Left lobe of liver (tissue), 2 donors: ENCODE data around the gene TESK1. TPM values are rescaled to one million over a fixed set of nuclear protein-coding genes. Genes with fewer than 3 reads are reported as not detected.

Experiments used
- ATAC-seq: fragments of 200-7000 bp; cut with Tn5 transposase; one replicate; pipeline ENCODE4 v1.9.1; 2020; ENCODE audit warnings: mild to moderate bottlenecking, moderate library complexity
- DNase-seq: peaks from one replicate; pipeline ENCODE4 v3.0.0-alpha.2; 2020; ENCODE audit warnings: low spot score
- total RNA-seq: library from RNA; stranded (reverse); gene quantifications from one replicate; pipeline ENCODE4 v1.2.1, GENCODE V29; 2021
- donor health status: DM: no; HTN: no; CAD: no; lungs with moderate emphysema.
- donor health status: DM: no; HTN: yes; CAD: no.

Gene TESK1
- total RNA-seq: 15.6 TPM

DNA sequence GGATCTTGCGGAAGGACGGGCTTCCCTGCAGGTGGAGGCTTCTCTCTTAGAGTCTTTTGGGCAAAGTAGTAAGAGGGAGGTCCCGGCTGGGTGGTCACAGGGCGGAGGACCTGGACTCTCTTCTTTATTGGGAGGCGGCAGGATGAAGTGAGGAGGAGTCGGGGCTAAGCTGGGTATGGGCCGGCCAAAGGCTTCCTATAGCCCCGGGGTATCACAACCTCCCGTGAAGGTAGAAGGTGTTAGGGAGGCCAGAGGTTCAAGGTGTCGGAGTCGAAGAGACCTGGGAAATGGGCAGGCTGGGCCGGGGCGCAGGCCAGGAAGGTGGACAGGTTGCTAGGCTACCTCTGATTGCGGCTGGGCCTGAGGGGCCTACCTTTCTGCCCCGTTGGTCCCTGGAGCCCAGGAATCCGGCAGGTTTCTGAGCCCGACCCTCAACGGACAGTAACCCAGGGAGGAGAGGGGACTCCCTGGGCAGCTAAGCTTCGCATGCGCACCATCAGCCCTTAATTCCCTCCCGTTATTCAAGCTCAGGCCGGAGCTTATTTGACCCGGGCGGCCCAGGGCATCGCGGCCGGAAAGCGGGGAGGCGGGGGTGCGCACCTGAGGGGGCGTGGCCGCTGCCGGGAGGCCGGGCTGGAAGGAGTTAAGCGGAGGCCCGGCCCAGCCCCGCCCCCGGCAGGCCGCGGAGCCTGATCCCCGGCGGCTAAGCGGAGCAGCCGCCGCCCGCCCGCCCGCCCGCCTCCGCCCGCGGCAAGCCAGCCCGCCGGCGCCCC is at the start of gene TESK1:
Gene TESK1 (plus strand): TSS at position 685 of the 773 bp plus-strand sequence. CDS start 358 bp downstream, outside the sequence.
- ATAC-seq (peak; percentile 73), DNase-seq (peak; percentile 85)

DNA sequence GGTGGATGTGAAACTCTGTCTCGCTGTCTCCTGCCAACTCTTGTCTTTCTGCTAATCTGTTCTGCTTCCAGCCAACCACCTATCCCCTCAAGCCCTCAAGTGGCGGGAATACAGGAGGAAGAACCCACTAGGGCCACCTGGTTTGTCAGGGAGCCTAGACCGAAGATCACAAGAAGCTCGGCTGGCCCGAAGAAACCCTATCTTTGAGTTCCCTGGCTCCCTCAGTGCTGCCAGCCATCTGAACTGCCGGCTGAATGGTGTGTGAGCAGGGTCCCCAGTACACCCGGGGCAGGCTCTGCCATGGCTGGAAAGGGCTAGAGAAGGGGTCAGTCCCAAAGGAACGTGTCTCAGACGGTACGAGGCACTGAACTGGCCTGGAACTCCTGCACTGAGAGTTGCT is 49.2 kb upstream of the TESK1 start:
- ATAC-seq (no peak), DNase-seq (no peak)

- ATAC-seq: no peak
- no peak for DNase-seq
These were observed 48.3 kb upstream of the TESK1 start for GRCh38 chr9:35556776-35557175.

- no peak for ATAC-seq
- no peak for DNase-seq
These were observed 47.7 kb upstream of the TESK1 start for GRCh38 chr9:35557320-35557719.

DNA sequence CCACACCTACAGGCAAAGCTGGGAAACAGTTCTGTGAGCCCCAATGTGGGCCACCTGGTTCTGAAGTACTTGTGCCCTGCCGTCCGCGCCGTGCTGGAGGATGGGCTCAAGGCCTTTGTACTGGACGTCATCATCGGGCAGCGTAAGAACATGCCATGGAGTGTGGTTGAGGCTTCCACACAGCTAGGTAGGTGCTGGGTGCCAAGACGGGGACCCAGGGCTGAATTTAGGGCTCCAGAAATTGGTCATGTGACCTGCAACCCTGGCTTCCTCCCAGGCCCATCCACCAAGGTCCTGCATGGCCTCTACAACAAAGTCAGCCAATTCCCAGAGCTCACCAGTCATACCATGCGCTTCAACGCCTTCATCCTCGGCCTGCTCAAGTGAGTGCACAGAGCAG is 46.9 kb upstream of the TESK1 start:
- DNase-seq (no peak), ATAC-seq (no peak)

GRCh38 chr9:35559792-35560530 is 45.1 kb upstream of the TESK1 start:
- no peak for ATAC-seq

GRCh38 chr9:35560625-35561337 is 44.3 kb upstream of the TESK1 start:
- ATAC-seq (peak; percentile 19), DNase-seq (no peak)

More at GRCh38 chr9:35559792-35560530, 45.1 kb upstream of the TESK1 start:
- no peak for DNase-seq

DNA sequence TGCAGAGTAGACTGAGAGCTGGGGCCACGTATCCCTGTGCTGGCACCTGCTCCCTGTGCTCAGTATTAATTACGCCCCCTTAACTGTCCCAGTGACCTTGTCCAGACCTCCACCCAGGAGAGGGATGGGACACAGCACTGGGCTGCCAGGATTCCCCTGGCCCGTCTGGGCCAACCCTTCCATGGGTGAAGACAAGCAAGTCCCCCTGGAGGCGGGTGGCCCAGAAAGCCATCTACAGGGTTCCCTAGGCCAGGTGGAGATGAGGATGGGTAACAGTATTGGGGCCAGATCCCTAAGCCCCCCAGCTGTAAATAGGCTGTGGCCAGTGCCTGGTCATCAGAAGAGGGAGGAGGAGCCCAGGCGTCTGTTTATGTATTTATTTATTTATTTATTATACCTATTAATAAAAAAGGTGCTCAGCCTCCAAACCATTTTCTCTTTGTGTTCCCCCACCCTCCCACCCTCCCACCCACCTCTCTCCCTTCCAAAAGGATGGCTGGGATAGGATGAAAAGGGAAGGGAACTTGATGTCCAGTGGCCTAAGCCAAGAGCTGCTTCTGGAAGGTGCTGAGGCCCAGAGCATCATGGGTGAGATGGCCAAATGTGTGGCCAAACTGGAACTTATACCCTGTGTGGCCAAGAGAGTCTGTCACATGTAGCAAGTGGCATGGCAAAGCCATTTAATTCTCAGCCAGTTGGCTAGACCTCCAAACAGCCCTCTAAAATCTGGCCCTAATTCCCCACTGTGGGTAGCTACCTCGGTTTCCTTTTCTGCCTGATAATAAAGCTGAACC is 43.4 kb upstream of the TESK1 start:
- DNase-seq (no peak), ATAC-seq (no peak)

GRCh38 chr9:35562895-35563780 is 41.9 kb upstream of the TESK1 start:
- ATAC-seq (peak; percentile 11), DNase-seq (no peak)

- DNase-seq (no peak), ATAC-seq (peak; percentile 62)
These were observed 41.3 kb upstream of the TESK1 start for GRCh38 chr9:35563791-35564197.

DNA sequence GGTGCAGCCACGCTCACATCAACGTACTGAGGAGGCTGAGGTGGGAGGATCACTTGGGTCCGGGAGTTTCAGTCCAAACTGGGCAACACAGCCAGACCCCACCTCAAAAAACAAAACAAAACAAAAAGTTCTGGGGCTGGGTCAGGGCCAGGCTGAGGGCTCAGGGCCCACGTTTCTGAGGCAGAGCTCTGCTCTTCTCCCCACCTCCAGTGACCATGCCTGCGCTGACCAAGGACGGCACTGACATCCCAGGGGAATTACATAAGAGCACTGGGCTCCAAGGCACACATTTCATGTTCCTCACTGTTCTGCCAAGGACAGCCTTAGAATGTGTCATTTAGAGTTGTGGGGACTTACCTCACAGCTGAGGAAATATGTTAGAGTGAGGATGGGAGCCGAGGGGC is 40.4 kb upstream of the TESK1 start:
- DNase-seq: no peak
- ATAC-seq: no peak

- ATAC-seq (no peak), DNase-seq (no peak)
These were observed 38.6 kb upstream of the TESK1 start for GRCh38 chr9:35566417-35566816.

DNA sequence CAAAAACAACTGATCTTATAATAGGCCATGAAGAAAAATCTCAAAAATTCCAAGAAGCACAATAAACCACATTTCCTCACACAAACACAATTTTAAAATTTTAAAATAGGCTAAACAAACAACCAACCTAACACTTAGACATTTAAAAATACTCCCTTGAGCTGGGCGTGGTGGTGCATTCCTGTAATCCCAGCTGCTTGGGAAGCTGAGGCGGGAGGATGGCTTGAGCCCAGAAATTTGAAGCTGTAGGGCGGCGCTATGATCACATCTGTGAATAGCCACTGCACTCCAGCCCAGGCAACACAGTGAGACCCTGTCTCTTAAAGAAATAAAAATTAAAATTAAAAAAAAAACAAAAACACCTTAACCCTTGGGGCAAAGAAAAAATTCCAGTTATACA is 36.9 kb upstream of the TESK1 start:
- DNase-seq (no peak), ATAC-seq (no peak)

GRCh38 chr9:35569206-35569605 is 35.9 kb upstream of the TESK1 start:
- DNase-seq: no peak

GRCh38 chr9:35570709-35571504 is 34.2 kb upstream of the TESK1 start:
- DNase-seq: no peak
- ATAC-seq: no peak

More at GRCh38 chr9:35569206-35569605, 35.9 kb upstream of the TESK1 start:
- ATAC-seq: no peak

GRCh38 chr9:35574578-35575122 is 30.4 kb upstream of the TESK1 start:
- ATAC-seq (no peak), DNase-seq (no peak)

GRCh38 chr9:35575478-35575877 is 29.6 kb upstream of the TESK1 start:
- no peak for ATAC-seq
- no peak for DNase-seq

- ATAC-seq (no peak), DNase-seq (no peak)
These were observed 27.6 kb upstream of the TESK1 start for GRCh38 chr9:35577486-35577885.

DNA sequence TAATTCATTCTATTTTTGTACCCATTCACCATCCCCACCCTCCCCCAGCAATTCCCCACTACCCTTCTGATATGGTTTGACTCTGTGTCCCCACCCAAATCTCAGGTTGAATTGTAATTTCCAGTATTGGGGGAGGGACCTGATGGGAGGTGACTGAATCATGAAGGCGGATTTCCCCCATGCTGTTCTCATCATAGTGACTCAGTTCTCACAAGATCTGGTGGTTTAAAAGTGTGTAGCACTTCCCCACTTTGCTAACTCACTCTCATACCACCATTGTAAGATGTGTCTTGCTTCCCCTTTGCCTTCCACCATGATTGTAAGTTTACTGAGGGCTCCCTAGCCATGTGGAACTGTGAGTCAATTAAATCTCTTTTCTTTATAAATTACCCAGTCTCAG is 25.9 kb upstream of the TESK1 start:
- ATAC-seq (no peak), DNase-seq (no peak)
